Skeletal muscle satellite cell (primary cell): Measurements from ENCODE around the gene CNBD2.
"Not testable (repeated sequence)": the region's sequence is repeated elsewhere in the genome, so short reads cannot be mapped to it uniquely, and the experiment has no call there.

Experiments
- H3K27me3 ChIP-seq: 2 replicates; pipeline ENCODE4 v1.7.0; 2013; ENCODE audit warnings: low read length; ENCODE audit not compliant: control insufficient read depth, insufficient read depth
- H3K36me3 ChIP-seq: 2 replicates; pipeline ENCODE4 v1.7.0; 2013; ENCODE audit warnings: mild to moderate bottlenecking, control low read depth, low read length; ENCODE audit not compliant: insufficient read depth
- H3K4me1 ChIP-seq: 2 replicates; pipeline ENCODE4 v1.7.0; 2013; ENCODE audit warnings: low read length; ENCODE audit not compliant: control insufficient read depth, insufficient read depth
- H3K4me2 ChIP-seq: 2 replicates; pipeline ENCODE4 v1.7.0; 2013; ENCODE audit warnings: mild to moderate bottlenecking, low read length
- H3K4me3 ChIP-seq: 2 replicates; pipeline ENCODE4 v1.7.0; 2013; ENCODE audit warnings: low read length
- H3K9ac ChIP-seq: 2 replicates; pipeline ENCODE4 v1.7.0; 2013; ENCODE audit warnings: mild to moderate bottlenecking, low read depth, low read length, moderate library complexity
- H3K9me3 ChIP-seq: replicated peaks from 2 replicates; pipeline ENCODE4 v1.7.0; 2013; ENCODE audit warnings: mild to moderate bottlenecking, control low read depth, low read length

CNBD2 gene

DNA sequence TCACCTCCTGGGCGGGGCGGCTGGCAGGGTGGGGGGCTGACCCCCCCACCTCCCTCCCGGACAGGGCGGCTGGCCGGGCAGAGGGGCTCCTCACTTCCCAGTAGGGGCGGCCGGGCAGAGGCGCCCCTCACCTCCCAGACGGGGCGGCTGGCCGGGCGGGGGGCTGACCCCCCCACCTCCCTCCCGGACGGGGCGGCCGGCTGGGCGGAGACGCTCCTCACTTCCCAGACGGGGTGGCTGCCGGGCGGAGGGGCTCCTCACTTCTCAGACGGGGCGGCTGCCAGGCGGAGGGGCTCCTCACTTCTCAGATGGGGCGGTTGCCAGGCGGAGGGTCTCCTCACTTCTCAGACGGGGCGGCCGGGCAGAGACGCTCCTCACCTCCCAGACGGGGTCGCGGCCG is 32.9 kb downstream of the CNBD2 start:
- H3K4me1 ChIP-seq, H3K4me2 ChIP-seq, H3K27me3 ChIP-seq, H3K9me3 ChIP-seq, H3K36me3 ChIP-seq, H3K9ac ChIP-seq, H3K4me3 ChIP-seq: not testable (repeated sequence)

GRCh38 chr20:36002855-36003254 is 34.5 kb downstream of the CNBD2 start:
- no peaks in the 10 kb centered on the region for H3K27me3 ChIP-seq
- peaks cover 9% of the 10 kb centered on the region for H3K9me3 ChIP-seq
- no peak overlapping the region for H3K4me2 ChIP-seq
- no peak overlapping the region for H3K9ac ChIP-seq
- no peaks in the 10 kb centered on the region for H3K4me1 ChIP-seq
- H3K36me3 ChIP-seq, result no peaks in the 10 kb centered on the region
- no peak overlapping the region for H3K4me3 ChIP-seq

DNA sequence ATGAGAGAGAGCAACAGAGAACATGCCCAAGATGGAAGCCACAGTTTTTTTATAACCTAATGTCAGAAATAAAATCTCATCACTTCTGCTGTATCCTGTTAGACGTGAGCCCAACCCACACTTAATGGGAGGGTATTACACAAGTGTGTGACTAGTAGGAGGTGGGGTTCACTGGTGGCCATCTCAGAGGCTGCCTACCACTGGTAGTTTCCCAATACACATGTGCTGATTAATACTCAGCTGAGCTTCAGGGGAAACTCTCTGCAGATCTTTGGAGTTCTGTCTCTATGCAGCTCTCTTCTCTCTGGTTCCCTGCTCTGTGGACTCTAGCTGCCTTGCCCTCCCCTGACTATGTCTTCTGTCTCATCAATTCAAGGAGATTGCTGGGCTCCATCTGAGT is 35.7 kb downstream of the CNBD2 start:
- Histone ChIP-seq H3K36me3 (no peaks in the 10 kb centered on the region), H3K4me2 (no peak overlapping the region), H3K4me3 (no peak overlapping the region), H3K4me1 (no peaks in the 10 kb centered on the region), H3K9me3 (peaks cover 9% of the 10 kb centered on the region), H3K9ac (no peak overlapping the region), H3K27me3 (no peaks in the 10 kb centered on the region)

DNA sequence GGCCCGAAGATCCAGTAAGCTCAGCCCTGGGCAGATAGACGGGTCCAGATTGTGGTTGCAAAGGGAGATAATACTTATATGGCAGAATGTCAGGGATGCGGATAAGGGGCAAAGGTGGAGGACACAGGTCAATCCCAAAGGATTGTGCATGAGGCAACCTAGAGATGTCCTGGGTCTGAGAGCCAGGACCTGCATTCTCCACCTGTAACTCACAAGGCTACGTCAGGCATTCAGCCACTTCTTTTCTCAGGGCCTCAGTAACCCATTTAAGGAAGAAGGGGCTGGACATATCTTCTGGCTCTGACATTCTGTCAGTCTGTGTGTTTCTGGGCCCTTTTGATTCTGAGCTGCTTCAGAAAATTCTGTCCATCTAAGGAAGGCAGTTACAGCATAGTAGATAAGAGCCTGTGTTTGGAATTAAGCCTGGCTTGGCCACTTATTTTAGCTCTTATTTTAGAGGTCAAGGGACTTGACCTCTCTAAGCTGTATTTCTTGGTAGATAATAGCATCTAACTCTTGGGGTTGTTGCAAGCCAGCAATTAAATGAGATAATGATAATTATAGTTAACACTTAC is 40.2 kb downstream of the CNBD2 start:
- Histone ChIP-seq H3K9me3 (peaks cover 4% of the 10 kb centered on the region), H3K4me3 (no peak overlapping the region), H3K4me1 (no peaks in the 10 kb centered on the region), H3K4me2 (no peak overlapping the region), H3K36me3 (no peaks in the 10 kb centered on the region), H3K27me3 (no peaks in the 10 kb centered on the region), H3K9ac (no peak overlapping the region)

GRCh38 chr20:36010076-36010475 is 41.7 kb downstream of the CNBD2 start:
- Histone ChIP-seq H3K36me3 (no peaks in the 10 kb centered on the region), H3K4me3 (no peak overlapping the region), H3K4me2 (no peak overlapping the region), H3K4me1 (no peaks in the 10 kb centered on the region), H3K27me3 (no peaks in the 10 kb centered on the region), H3K9me3 (no peaks in the 10 kb centered on the region), H3K9ac (no peak overlapping the region)

GRCh38 chr20:36010825-36011224 is 42.4 kb downstream of the CNBD2 start:
- no peak overlapping the region for H3K4me2 ChIP-seq
- H3K9ac ChIP-seq, result no peak overlapping the region
- H3K27me3 ChIP-seq, result no peaks in the 10 kb centered on the region
- H3K4me3 ChIP-seq, result no peak overlapping the region
- H3K9me3 ChIP-seq, result no peaks in the 10 kb centered on the region
- H3K36me3 ChIP-seq, result no peaks in the 10 kb centered on the region
- H3K4me1 ChIP-seq, result no peaks in the 10 kb centered on the region

DNA sequence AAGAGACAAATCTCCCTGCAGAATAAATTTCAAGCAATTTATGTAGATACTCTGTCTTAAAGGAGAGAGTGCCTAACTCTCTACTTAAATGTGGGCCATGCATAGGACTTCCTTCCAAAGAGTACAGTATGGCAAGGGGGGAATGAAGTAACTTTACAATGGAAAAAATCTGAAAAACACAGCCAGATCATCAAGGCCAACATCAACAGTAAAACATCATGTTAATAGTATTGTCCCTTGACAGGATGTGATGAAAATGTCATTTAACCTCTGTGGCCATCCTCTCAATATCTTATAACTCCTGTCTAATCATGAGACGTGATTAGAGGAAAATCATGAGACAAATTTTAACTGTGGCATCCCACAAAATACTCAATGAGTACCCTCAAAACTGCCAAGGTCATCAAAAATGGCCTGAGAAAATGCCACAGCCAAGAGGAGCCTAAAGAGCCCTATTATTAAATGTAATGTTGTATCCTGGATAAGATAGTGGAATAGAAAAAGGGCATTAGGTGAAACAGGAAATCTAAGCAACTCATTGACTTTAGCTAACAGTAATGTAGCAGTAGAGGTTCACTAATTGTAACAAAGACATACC is 47.5 kb downstream of the CNBD2 start:
- H3K4me2 ChIP-seq, result no peak overlapping the region
- H3K27me3 ChIP-seq, result no peaks in the 10 kb centered on the region
- H3K9me3 ChIP-seq, result no peaks in the 10 kb centered on the region
- H3K4me3 ChIP-seq, result no peak overlapping the region
- peaks cover 17% of the 10 kb centered on the region for H3K4me1 ChIP-seq
- no peaks in the 10 kb centered on the region for H3K36me3 ChIP-seq
- no peak overlapping the region for H3K9ac ChIP-seq

- Histone ChIP-seq H3K4me3 (peak overlapping the region; percentile 22), H3K9me3 (no peaks in the 10 kb centered on the region), H3K27me3 (no peaks in the 10 kb centered on the region), H3K36me3 (no peaks in the 10 kb centered on the region), H3K9ac (peak overlapping the region; percentile 25), H3K4me1 (peaks cover 17% of the 10 kb centered on the region), H3K4me2 (peak overlapping the region; percentile 66)
Measured at GRCh38 chr20:36017048-36017951, 48.9 kb downstream of the CNBD2 start.

DNA sequence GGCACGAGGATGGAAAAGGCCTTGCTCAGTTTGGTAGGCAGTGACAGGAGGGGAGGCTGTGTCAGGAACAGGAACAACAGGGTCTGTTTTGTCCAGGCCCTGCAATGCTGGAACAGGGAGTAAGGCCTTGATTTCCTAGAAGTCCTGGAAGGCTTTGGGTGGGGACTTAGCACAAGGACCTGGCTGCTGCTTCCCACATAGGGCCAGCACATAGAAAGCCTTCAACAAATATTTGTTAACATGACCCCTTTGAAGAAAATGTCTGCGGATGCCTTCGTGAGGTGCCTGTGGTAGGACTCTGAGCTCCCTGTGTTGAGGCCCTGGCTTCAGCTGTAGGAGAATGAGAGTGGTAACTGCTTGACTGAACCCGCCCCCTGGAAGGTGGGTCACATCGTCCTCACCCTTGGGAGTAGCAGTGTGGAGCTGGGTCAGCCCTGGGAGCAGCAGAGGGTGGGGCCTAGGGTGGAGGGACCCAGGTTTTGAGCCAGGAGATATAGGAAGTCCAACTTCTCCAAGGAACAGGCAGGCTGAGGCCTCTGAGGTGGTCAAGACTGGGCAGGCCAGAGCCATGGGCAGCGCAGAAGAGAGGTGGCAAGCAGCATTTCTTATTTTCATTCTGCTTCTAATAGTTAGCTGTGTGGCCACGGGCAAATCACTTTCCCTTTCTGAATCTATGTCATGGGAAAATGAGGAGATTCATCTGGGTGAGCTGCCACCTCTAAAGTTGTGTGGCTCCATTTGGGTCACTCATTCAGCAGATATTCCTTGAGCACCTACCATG is 50.0 kb downstream of the CNBD2 start:
- Histone ChIP-seq H3K36me3 (no peaks in the 10 kb centered on the region), H3K9me3 (no peaks in the 10 kb centered on the region), H3K27me3 (no peaks in the 10 kb centered on the region), H3K4me1 (peaks cover 17% of the 10 kb centered on the region), H3K9ac (no peak overlapping the region), H3K4me3 (no peak overlapping the region), H3K4me2 (no peak overlapping the region)

DNA sequence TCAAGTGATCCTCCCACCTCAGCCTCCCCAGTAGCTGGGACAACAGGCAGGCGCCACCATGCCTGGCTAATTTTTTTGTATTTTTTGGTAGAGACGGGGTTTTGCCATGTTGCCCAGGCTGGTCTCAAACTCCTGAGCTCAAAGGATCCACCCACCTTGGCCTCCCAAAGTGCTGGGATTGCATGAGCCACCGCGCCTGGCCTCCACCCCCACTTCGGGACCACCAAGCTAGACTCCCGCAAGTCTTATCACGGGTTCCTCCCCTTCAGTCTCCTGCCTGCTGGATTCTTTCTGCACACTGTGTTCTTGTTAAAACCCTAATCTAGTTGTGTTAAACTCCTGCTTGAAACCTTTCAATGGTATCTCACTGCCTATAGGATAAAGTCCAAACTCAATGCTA is 57.7 kb downstream of the CNBD2 start:
- not testable (repeated sequence) for H3K36me3 ChIP-seq, H3K27me3 ChIP-seq, H3K4me1 ChIP-seq, H3K4me3 ChIP-seq, H3K9me3 ChIP-seq, H3K9ac ChIP-seq, H3K4me2 ChIP-seq

- Histone ChIP-seq H3K4me1 (peaks cover 4% of the 10 kb centered on the region), H3K36me3 (no peaks in the 10 kb centered on the region), H3K27me3 (peaks cover 9% of the 10 kb centered on the region), H3K9ac (no peak overlapping the region), H3K4me2 (no peak overlapping the region), H3K9me3 (no peaks in the 10 kb centered on the region), H3K4me3 (no peak overlapping the region)
Measured at GRCh38 chr20:36028106-36028808, 59.9 kb downstream of the CNBD2 start.
